Mucosa of gallbladder (tissue), 1 donor: ENCODE measurements around the gene CENATAC. TPM values are rescaled to one million over a fixed set of nuclear protein-coding genes. Genes with fewer than 3 reads are reported as not detected.
"Not testable (repeated sequence)": the region's sequence is repeated elsewhere in the genome, so short reads cannot be mapped to it uniquely, and the experiment has no call there.

ENCODE experiments used
- DNase-seq: peaks from one replicate; pipeline ENCODE4 v3.0.0-alpha.2; 2020; ENCODE audit warnings: low spot score
- total RNA-seq: library from RNA; stranded (reverse); gene quantifications from one replicate; pipeline ENCODE4 v1.2.1, GENCODE V29; 2021
- donor health status: DM: no; HTN: no; CAD: no.

Gene CENATAC
- total RNA-seq, 1 donor from 2014 or later: 23.2 TPM

DNA sequence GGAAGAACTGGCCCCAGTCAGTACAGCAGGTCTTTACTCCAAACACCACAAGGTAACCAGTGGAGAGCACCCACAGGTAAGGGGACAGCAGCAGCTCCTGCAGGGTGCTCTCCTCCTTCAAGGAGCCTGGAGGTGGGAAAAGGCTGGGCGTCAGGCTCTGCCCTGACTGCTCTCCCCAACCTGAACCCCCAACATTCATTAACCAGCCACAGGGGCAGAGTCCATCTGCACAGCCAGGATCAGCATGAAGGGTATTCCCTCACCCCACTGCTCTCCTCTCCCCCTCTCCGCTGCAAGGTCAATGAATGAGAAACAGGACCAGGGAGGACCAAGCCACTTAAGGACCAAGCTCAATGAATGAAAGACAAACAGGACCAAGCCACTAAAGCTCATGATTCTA is 29.0 kb downstream of the CENATAC start:
- peak; percentile 64 for DNase-seq

DNA sequence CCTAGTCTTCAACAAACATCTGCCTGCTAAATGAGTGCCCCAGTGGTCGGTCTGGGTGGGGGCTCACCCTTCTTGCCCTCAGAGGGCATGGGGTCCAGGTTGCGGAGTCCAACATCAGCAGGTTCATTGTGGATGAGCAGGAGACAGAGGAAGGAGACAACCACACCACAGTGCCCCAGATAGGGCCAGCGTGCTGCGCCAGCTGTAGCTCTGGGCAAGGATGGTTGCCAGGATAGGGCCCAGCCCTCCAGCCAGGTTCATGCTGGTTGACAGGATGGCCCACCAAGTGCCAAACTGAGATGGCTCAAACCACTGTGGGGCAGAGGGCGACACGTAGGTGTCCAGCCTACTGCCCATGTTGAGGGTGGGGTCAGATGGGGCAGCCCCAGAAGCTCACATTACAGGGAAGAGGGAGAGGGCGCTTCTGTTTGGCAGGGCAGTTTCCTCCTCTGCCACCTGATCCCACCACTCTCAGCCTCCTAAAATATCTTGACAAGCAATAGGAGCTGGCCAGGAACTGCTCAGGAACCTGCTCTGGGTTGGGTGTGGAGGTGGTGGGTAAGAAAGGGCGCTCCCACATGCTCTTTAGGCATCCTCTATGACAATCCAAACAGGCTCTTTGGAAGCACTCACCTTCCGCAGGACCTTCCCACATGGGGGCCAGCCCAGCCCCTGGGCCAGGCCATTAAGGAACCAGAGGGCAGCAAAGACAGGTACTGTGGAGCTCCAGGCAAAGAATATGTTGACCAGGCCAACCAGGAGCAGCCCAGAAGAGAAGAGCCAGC is 29.8 kb downstream of the CENATAC start:
- DNase-seq: no peak

DNA sequence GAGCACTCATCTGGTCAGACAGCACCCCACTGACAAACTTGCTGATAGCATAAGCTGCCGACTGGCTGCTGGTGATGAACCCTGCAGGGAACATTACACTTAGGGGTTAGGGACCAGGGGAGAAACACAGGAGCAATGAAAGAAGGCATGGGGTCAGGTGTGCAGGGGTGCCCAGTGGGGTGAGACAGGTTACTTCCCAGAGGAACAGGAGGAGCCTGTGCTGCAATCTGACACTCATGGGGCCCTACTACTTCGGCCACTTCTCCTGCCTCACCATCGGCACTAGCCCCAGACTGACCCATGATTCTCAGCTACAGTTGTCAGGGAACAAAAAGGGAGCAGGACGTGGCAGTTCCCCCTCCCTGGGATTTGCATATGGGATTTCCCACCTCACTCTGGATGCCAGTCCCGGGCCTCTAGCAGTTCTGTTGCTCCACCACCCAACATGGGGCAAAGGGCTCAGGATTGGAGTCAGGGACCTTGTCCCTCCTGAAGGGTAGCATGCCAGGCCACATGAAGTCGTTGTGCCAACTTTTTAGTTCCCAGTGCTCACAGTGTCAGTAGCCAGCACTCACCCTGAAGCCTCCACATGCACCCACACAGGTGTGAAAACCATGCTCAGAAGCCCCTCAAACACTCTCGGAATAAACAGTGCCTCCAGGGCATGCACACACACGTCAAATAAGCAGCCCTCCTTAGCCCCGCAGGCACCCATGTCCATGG is 30.6 kb downstream of the CENATAC start:
- no peak for DNase-seq

DNA sequence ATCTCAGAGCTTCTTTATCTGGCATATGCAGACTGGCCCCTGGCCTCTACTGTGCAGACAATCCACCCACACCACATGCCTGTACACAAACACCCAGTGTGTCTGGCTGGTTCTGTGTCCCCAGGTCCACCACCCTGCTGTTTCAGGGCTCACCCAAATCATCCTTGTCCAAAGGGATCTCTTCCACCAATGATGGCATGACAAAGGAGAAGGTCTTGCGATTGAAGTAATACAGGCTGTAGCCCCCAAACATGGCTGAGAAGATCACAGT is 31.1 kb downstream of the CENATAC start:
- no peak for DNase-seq

DNA sequence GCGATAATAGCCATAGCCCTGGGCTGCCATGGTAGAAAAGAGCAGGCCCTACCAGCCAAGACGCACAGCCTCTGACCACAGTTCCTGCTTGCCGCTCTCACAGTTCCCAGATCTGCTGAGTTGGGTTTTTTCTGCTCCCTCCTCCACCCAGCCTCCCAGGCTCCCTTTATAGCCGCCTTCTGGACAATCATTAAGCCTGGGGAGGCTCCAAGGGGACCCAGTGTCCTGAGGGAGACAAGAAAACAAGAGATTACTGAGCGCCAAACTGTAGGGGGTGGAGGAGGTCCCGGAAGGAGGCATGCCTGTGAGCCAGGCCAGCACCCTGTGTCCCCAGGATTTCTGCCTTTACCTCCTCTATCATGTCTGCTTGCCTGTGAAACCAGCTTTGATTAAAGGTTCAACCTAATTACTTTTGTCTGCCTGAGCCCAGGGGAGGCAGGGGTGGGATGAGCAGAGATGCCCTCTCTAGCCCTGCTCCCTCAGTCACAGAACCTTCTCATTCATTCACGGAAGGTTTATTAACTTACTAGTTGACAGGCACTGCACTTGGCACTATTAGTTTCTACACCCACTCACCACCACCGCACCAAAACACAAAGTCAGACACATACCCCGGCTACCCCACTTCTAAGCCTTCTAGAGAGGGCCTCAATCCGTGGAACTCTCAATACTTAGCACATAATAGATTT is 31.5 kb downstream of the CENATAC start:
- peak; percentile 87 for DNase-seq

DNA sequence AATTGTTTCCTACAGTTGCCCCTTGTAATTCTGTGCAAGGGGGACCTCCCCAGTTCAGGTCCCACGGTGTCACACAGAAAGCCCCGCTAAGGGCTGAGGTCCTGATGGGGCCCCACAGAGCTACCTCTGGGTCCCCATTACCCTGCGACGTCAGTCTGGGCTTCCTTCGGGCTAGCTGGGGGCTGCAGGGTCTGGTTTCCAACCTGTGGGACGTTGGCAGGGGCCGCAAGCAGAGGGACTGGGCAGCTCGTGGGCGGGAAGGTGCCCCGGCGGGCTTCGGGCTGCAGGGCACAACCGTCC is 32.0 kb downstream of the CENATAC start:
- DNase-seq: no peak

DNA sequence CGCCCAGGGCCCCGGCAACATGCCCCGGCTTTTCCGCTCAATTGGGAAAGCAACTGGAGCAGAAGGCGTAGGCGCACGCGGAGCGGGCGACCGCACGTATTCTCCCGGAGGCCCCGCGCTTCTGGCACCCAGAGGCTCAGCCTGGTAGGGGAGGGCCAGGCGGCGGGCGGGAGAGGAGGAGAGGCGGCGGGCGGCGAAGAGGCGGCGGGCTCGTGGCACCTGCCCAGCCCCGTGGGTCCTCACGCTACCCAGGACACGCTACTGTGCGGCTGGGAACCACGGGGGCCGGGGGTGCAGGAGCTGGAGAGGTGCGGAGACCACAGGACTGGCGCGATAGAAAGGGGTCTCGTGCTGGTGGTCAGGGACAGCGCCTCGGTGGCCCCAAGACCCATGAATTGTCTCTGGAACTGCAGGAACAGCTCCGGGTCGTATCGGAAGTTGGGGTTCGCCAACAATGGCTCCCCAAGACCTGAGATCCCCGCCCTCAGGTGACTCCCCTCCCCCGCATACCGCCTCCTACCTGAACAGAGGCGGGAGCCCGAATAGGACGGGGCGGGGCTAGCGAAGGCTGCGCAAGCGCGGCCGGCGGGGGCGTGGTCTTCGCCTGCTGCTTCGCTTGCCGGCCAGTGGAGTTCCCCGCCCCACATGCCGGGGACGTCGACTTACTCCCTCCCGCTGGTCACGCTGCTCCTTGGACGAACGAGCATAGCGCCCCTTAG is 32.5 kb downstream of the CENATAC start, which contains the start of gene SLC37A4:
Gene SLC37A4 (minus strand): TSS at position 549 of the 719 bp plus-strand sequence.
- DNase-seq: peak; percentile 98

DNA sequence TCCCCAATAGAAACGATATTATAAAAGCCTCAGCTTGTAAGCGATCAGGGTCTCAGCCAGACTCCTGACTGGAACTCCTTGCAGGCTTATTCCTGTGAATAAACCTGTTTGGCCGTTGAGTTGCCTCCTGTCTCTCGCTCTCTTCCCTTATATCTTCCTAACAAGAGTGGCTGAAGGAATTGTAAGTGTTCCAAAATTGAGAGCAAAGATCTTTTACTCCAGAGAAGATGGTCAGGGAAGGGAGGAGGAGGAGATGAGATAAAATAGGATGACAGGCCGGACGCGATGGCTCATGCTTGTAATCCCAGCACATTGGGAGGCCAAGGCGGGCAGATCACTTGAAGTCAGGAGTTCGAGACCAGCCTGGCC is 34.0 kb downstream of the CENATAC start:
- no peak for DNase-seq

DNA sequence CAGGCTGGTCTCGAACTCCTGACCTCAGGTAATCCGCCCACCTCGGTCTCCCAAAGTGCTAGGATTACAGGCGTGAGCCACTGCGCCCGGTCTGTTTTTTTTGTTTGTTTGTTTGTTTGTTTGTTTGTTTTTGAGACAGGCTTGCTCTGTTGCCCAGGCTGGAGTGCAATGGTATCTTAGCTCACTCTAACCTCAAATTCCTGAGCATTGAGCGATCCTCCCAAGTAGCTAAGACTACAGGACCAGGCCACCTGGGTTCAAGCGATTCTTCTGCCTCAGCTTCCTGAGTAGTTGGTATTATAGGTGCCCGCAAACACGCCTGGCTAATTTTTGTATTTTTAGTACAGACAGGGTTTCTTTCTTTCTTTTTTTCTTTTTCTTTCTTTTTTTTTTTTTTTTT is 35.5 kb downstream of the CENATAC start:
- not testable (repeated sequence) for DNase-seq

DNA sequence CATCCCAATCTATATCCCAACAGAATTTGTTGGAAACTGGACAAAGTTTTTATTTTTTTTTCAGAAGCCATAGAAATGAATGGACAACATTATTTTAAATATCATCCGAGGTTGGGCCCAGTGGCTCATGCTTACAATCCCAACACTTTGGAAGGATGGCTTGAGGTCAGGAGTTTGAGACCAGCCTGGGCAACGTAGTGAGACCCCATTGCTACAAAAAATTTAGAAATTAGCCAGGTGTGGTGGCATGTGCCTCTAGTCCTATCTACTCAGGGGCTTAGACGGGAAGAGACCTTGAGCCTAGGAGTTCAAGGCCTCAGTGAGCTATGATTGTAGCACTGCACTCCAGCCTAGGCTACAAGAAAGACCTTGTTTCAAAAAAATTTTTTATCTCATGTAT is 36.9 kb downstream of the CENATAC start:
- no peak for DNase-seq

DNA sequence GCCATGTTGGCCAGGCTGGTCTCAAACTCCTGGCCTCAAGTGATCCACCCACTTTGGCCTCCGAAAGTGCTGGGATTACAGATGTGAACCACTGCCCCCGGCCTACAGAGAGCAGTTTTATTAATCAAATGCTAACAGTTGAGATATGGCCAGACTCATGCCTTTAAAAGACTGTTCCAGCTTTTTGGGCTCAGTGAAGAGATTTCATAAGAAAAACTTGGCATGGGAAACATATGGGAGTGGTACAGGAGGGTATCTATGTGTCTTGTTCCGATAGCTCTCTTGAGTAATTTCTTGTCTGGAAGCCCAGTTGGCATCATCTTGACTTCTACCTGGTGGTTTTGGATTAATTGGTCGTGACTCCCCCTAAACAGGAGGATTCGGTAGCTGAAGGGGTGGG is 40.9 kb downstream of the CENATAC start:
- DNase-seq: no peak

DNA sequence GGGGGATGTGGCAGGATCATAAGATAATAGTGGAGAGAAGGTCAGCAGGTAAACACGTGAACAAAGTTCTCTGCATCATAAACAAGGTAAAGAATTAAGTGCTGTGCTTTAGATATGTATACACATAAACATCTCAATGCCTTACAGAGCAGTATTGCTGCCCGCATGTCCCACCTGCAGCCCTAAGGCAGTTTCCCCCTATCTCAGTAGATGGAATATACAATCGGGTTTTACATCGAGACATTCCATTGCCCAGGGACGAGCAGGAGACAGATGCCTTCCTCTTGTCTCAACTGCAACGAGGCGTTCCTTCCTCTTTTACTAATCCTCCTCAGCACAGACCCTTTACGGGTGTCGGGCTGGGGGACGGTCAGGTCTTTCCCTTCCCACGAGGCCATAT is 41.5 kb downstream of the CENATAC start:
- DNase-seq: not testable (repeated sequence)

DNA sequence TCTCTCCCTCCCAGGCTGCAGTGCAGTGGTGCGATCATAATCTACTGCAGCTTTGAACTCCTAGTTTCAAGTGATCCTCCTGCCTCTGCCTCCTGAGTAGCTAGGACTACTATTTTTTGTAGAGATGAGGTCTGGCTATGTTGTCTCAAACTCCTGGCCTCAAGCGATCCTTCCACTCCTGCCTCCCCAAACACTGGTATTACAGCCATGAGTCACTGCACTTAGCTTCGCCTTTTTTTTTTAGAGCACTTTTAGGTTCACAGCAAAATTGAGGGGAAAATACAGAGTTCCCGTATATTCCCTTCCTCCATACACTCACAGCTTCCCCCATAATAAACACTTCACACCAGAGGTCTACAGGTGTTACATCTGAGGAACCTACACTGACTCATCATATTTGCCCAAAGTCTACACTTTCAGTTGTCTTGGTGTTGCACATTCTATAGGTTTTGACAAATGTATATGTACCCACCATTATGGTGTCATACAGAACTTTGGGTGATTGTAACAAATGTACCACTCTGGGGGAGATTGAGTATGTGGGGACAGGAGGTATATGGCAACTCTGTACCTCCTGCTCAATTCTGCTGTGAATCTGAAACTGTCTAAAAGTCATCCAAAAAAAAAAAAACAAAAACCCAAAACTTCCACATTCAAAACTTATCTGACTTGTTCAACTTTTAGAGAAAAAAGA is 44.0 kb downstream of the CENATAC start:
- no peak for DNase-seq

DNA sequence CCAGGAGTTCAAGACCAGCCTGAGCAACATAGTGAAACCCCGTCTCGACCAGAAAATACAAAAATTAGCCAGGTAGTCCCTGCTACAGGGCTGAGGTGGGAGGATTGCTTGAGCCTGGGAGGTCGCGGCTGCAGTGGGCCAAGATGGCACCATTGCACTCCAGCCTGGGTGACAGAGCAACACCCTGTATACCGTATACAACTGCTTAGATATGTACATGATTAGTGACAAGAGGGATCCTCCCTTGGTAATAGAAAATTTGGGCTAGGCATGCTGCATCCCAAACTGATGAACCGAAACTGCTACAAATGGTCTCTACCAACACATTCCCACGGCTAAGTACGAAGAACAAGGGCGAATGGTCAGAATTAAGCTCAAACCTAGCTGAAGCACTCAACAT is 45.0 kb downstream of the CENATAC start:
- DNase-seq: no peak

DNA sequence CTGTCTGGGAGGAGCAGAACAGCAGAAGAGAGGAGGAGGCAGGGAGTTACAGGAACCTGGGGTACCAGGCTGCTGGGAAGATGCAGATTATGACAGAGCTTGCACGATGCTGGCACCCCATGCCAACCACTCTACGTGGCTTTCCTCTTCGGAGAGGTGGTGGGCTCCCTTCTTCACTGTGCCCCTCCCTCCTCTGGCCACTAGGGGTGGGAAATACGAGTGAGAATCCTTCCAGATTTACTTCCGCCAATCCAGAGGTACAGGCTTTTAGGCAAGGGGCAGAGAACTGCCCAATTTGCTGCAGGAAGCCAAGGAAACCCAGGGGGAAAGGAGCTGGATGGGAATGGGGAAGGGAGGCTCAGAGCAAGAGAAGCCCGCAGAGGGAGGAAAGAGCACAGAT is 46.8 kb downstream of the CENATAC start:
- no peak for DNase-seq

DNA sequence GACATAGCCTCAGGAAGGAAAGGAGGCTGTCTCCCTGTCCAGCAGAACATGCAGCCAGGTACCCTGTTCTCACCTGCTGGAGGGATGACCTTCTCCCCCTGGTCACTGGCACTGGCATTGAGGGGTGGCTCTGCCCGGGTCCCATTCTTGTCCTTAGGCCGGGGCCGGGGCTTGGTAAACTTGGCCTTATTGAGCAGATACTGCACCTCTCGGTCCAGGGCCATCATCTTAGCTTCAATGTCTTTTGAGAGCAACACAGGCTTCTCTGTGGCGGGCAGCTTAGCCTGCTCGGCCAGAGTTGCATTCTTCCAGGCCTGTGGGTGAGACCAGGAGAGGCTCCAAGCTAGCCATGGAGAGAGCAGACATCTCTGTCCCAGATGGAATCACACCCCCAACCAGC is 48.6 kb downstream of the CENATAC start:
- DNase-seq: no peak

DNA sequence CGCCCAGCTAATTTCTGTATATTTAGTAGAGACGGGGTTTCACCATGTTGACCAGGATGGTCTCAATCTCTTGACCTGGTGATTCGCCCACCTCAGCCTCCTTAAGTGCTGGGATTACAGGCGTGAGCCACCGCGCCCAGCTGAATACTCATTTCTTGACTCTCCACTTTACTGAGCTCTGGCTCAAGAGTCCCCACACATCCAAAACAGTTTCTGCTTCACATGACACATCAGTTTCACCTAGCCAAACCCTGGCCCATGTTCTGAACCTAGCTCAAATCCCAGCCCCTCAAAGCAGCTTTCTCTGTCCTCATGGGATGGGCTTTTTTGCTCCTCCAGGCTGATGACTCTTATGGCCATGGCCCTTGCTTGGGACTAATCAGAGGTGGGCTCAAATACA is 49.3 kb downstream of the CENATAC start:
- no peak for DNase-seq

DNA sequence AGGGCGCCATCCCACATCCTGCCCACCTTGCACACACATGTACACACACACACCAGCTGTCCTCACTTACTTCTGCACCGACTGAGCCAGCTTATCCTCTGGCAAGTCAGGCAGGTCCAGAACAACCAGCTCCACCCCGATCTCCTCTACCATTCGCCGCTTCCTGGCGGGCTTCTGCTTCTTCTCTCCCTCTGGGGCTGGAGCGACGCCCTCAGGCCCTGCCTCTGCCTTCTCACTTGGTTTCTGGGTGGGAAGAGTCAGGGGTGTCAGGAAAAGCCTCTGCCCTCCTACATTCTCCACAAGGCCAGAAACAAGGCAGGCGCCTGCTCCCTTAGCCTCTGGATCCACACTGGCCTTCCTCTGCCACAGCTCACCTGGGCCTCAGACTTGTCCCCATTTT is 50.7 kb downstream of the CENATAC start:
- no peak for DNase-seq

DNA sequence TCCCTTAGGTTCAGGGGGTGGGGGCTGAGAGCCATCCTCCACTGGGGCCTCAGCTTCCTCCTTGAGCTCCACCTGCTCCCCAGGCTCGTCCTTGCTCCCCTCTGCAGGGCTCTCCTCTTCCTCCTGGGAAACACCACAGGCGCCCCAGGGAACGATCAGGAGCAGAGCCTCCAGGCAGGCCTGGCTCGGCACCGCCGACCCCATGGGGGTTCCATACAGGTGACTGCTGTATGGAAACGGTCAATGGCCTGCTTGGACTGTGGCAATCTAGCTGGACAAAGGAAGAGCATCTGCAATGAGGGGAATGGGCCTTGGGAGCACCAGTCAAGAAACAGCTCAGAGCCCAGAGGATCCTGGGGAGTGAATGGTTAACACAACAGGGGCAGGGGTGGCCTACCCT is 51.1 kb downstream of the CENATAC start:
- no peak for DNase-seq

DNA sequence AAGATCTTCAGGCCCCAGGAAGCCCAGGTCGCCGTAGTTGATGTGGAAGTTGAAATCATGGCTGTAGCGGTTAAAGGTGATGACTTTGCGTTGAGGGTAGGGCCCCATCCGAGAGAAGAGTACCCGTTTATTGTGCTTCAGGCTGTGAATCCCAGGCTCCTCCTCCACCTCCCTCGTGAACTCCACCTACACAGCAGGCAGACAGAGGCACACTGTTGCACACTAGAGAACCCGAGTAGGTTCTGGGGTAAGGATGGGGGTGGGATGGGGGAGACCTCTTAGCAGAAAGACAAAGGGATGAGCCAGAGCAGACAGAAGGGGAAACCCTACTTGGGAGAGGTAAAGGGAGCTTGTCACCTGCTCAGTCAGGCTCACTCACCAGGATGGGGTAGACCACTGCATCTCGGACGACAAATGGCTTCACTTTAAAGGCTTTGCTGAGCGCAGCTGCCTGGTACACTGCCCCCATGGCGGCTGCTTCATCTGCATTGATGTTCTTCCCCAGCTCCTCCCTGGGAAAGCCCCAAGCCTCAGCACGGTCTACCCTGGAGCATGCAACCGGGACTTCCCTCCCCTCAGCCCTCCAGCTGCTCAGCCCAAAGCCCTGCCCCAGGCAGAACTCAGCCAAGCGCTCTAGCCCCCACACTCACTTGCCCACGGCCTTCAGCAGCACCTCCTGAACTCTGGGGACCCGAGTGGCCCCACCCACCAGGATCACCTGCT is 53.7 kb downstream of the CENATAC start:
- no peak for DNase-seq

DNA sequence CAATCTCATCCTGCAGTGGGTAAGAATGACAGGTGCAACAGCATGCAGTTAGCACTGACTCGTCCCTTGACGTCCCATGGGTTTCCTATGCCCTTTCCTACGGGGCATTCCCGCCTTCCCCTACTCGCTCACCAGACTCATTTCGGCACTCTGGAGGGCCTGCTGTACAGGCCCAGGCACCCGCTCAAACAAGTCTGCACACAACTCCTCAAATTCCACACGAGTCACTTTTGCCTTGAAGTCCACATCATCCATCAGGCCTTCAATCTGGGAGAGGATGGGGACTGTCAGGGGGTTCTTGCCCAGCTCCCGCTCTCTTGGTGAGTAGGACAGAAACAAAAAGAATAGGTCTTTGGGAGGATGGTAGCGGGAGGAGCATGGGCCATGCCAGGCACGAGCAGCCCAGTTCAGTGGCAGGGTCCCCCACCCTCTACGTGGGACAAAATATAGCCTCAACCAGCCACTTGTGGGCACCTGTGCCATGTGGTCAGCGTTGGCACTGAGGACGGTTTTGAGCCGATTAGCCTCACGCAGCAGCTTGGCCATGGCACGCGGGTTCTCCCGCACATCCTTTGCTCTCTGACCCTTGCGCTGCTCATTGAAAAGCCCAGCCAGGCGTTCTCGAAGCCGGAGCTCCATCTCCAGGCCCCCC is 54.4 kb downstream of the CENATAC start:
- no peak for DNase-seq
